Measurements from ENCODE around the gene MTA3. TPM values are rescaled to one million over a fixed set of nuclear protein-coding genes. Genes with fewer than 3 reads are reported as not detected.
"Not testable (repeated sequence)": the region's sequence is repeated elsewhere in the genome, so short reads cannot be mapped to it uniquely, and the experiment has no call there.

Gene MTA3
- total and polyA plus RNA-seq, 8 donors = 16.8 to 28.1 (median 21.6) TPM

GRCh38 chr2:42622943-42623676 lies 54.7 kb downstream of the MTA3 start:
- H3K4me3 ChIP-seq = no peak overlapping the region
- no peak for TF ChIP-seq CTCF (IDR thresholded peaks at IDR 0.05)
- intact Hi-C loops (cut with DNase I) = no loop called here
- H3K27ac ChIP-seq = no peak overlapping the region
- FAIRE-seq (peak; percentile 37), ATAC-seq (no peak), DNase-seq (no peak)
- no peaks in the 10 kb centered on the region for H3K36me3 ChIP-seq
- H3K9me3 ChIP-seq = no peaks in the 10 kb centered on the region
- WGBS, 2 donors = 92 to 96% methylated on average over 5 of the region's 5 CpGs
- no peaks in the 10 kb centered on the region for H3K4me1 ChIP-seq
- no peaks in the 10 kb centered on the region for H3K27me3 ChIP-seq

- Histone ChIP-seq H3K27ac (no peak overlapping the region), H3K27me3 (no peaks in the 10 kb centered on the region), H3K4me1 (no peaks in the 10 kb centered on the region), H3K9me3 (no peaks in the 10 kb centered on the region), H3K36me3 (no peaks in the 10 kb centered on the region), H3K4me3 (no peak overlapping the region)
- intact Hi-C loops (cut with DNase I) = no loop called here
- FAIRE-seq (no peak), ATAC-seq (no peak), DNase-seq (no peak)
- 98% methylated on average over 2 of the region's 2 CpGs for WGBS, 2 donors
- no peak for TF ChIP-seq CTCF (IDR thresholded peaks at IDR 0.05)
Observed at GRCh38 chr2:42624047-42624446, 55.6 kb downstream of the MTA3 start.

GRCh38 chr2:42628024-42628423 lies 59.6 kb downstream of the MTA3 start:
- H3K36me3 ChIP-seq; H3K9me3 ChIP-seq; ATAC-seq; H3K4me1 ChIP-seq; FAIRE-seq; H3K27ac ChIP-seq; intact Hi-C loops (cut with DNase I); DNase-seq; H3K4me3 ChIP-seq; H3K27me3 ChIP-seq: not testable (repeated sequence)
- WGBS, 2 donors = 96 to 97% methylated on average over 10 of the region's 10 CpGs

GRCh38 chr2:42636934-42637333 lies 68.5 kb downstream of the MTA3 start:
- WGBS, 2 donors = 96 to 97% methylated on average over 6 of the region's 6 CpGs
- no peak for ATAC-seq
- intact Hi-C loops (cut with DNase I) = no loop called here

GRCh38 chr2:42638080-42638784 lies 69.8 kb downstream of the MTA3 start:
- ATAC-seq = no peak
- Histone ChIP-seq H3K27ac (no peak overlapping the region), H3K27me3 (no peaks in the 10 kb centered on the region), H3K36me3 (no peaks in the 10 kb centered on the region), H3K4me3 (no peak overlapping the region), H3K4me1 (peaks cover 0 to 4% (median 4%) of the 10 kb centered on the region in 3 donors), H3K9me3 (no peaks in the 10 kb centered on the region)
- WGBS, 2 donors = 90 to 95% methylated on average over 7 of the region's 7 CpGs
- no peak for DNase-seq
- FAIRE-seq = no peak
- TF ChIP-seq CTCF (IDR thresholded peaks at IDR 0.05) = no peak
- intact Hi-C loops (cut with DNase I) = no loop called here

More at GRCh38 chr2:42636934-42637333, 68.5 kb downstream of the MTA3 start:
- Histone ChIP-seq H3K4me1 (peaks cover 0 to 4% (median 4%) of the 10 kb centered on the region in 3 donors), H3K36me3 (no peaks in the 10 kb centered on the region), H3K27ac (no peak overlapping the region), H3K4me3 (no peak overlapping the region), H3K27me3 (no peaks in the 10 kb centered on the region), H3K9me3 (no peaks in the 10 kb centered on the region)
- TF ChIP-seq CTCF (IDR thresholded peaks at IDR 0.05) = no peak
- FAIRE-seq (no peak), DNase-seq (no peak)
